ENCODE measurements around the gene PAX8.
A peak's percentile ranks its signal among the peaks of the same experiment; 100 is the strongest.

Gene PAX8

DNA sequence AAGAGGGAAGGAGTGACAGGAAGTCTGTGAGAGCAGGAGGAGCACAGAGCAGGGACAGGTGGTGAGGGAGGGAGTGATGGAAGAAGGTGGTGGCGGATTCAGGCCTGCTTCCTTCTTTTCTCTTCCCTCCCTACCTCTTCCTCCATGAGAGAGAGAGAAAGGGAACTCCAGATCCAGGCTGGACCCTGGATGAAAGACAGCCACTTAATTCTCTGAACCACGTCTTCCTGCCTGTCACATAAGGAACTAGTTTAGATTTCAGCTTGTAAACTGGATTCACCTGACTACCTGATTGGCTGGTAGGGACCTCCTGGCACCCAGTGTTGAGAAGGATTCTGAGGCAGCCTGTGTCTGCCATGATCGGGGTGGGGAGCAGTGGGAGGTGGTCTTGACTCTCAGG lies 48.9 kb downstream of the PAX8 start:
- TF ChIP-seq GABPA (IDR thresholded peaks at IDR 0.05; ENCODE audit: low read depth): no peak
- peak; percentile 17; the same call in 1 of the 2 replicates for TF ChIP-seq SPI1 (IDR thresholded peaks at IDR 0.05; ENCODE audit: borderline replicate concordance, low read depth)
- no peak for TF ChIP-seq CTCF (IDR thresholded peaks at IDR 0.05; ENCODE audit: insufficient read depth, low read length)
- DNase-seq (ENCODE audit: low read depth in 1 of 2, low spot score in 1 of 2): peak in 1 of 2 experiments; percentile 66
- Histone ChIP-seq H3K4me3 (replicated peaks; ENCODE audit: insufficient read depth, low read length) (no peak overlapping the region), H3K27ac (replicated peaks) (peak overlapping the region; percentile 53), H3K27me3 (ENCODE audit: insufficient read depth, poor library complexity, severe bottlenecking) (no peaks in the 10 kb centered on the region)

- DNase-seq (ENCODE audit: low read depth in 1 of 2, low spot score in 1 of 2): no peak
- H3K27ac ChIP-seq (replicated peaks): no peak overlapping the region
These were observed 49.6 kb downstream of the PAX8 start for GRCh38 chr2:113228991-113229716.

DNA sequence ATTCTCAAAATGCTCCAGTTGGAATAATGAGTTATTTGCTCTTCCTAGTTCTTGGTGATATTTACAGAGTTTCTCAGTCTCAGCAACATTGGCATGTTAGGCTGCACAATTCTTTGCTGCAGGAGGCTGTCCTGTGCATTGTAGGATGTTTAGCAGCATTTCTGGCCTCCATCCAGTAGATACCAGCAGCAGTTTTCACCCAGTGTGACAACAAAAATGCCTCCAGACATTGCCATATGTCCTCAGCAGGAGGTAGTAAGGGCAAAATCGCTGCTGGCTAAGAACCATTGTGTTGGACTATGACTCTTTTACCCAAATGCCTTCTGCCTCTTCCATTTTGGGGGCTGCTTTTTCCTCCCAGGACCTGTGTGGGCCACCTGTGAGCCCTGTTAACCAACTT lies 50.4 kb downstream of the PAX8 start:
- no peak for TF ChIP-seq CTCF (IDR thresholded peaks at IDR 0.05; ENCODE audit: insufficient read depth, low read length)
- no peak for TF ChIP-seq SPI1 (IDR thresholded peaks at IDR 0.05; ENCODE audit: borderline replicate concordance, low read depth)
- no peak for TF ChIP-seq GABPA (IDR thresholded peaks at IDR 0.05; ENCODE audit: low read depth)
- no peak for TF ChIP-seq POLR2AphosphoS5 (IDR thresholded peaks at IDR 0.05; ENCODE audit: low read depth)
- TF ChIP-seq REST (IDR thresholded peaks at IDR 0.05; ENCODE audit: insufficient replicate concordance, low read depth): no peak
- no peaks in the 10 kb centered on the region for H3K27me3 ChIP-seq (ENCODE audit: insufficient read depth, poor library complexity, severe bottlenecking)
- H3K4me3 ChIP-seq (replicated peaks; ENCODE audit: insufficient read depth, low read length): no peak overlapping the region
- no peak overlapping the region for H3K27ac ChIP-seq (replicated peaks)
- no peak for DNase-seq (ENCODE audit: low read depth in 1 of 2, low spot score in 1 of 2)

More at GRCh38 chr2:113228991-113229716, 49.6 kb downstream of the PAX8 start:
- Histone ChIP-seq H3K27me3 (ENCODE audit: insufficient read depth, poor library complexity, severe bottlenecking) (no peaks in the 10 kb centered on the region), H3K4me3 (replicated peaks; ENCODE audit: insufficient read depth, low read length) (no peak overlapping the region)
- no peak for TF ChIP-seq CTCF (IDR thresholded peaks at IDR 0.05; ENCODE audit: insufficient read depth, low read length)
- TF ChIP-seq REST (IDR thresholded peaks at IDR 0.05; ENCODE audit: insufficient replicate concordance, low read depth): no peak
- no peak for TF ChIP-seq POLR2AphosphoS5 (IDR thresholded peaks at IDR 0.05; ENCODE audit: low read depth)
- TF ChIP-seq GABPA (IDR thresholded peaks at IDR 0.05; ENCODE audit: low read depth): no peak
- no peak for TF ChIP-seq SPI1 (IDR thresholded peaks at IDR 0.05; ENCODE audit: borderline replicate concordance, low read depth)
